GM12892 (cell line): ENCODE results near the gene TAF10.
A peak's percentile ranks its signal among the peaks of the same experiment; 100 is the strongest.

ENCODE experiments used
- DNase-seq: peaks from one replicate; pipeline ENCODE4 v3.0.0; 2011; ENCODE audit not compliant: insufficient read length
- FAIRE-seq: peaks from 2 replicates; lab custom pipeline; 2011; peaks lifted over from hg19 to GRCh38; lab: Jason Lieb, UNC
- POLR2A ChIP-seq: IDR thresholded peaks from 2 replicates; pipeline ENCODE4 v1.6.1; 2011; ENCODE audit warnings: low read depth, low read length, control low read depth
- POLR2AphosphoS5 ChIP-seq: IDR thresholded peaks from 2 replicates; pipeline ENCODE4 v1.6.1; 2011; ENCODE audit warnings: low read depth, low read length, control low read depth
- TAF1 ChIP-seq: IDR thresholded peaks from 2 replicates; pipeline ENCODE4 v1.6.1; 2011; ENCODE audit warnings: low read depth, mild to moderate bottlenecking, control low read depth, low read length, borderline replicate concordance

TAF10 gene

DNA sequence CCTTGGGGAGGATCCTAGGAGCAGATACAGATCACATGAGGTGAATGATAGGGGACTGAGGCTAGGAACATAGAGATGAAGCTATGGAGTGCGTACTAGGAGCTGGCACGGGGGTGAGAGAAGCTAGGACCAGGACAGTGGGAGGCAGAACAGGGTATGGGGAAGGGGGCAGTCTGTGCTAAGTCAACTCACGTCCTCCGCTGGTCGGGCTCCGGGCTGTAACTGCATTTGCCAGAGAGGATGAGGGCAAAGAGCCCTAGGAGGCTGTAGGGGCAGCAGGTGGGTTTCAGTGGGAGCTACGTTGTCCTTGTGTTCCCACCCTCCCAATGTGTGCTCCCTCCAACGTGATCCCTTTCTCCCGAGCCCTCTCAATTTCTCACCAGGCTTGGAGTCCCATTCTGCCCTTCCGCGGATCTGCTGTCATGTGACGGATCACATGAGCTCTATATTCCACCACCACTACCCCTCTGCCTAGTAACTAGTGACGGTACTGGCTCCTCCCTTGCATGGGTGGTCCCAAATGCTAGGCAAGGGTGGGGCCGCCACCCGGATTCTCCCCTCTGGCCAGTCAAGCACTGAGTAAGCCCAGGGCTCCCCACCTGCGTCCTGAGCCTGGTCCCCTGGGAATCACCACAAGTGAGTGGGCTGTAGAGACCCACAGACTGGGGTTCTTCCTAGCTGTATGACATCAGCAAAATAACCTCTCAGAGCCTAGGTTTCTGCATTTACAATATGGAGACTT, 7.2 kb upstream of the TAF10 start, which contains the start of gene TPP1:
Gene TPP1, minus strand, starts transcription at position 419 of the 742 bp plus-strand sequence. Its CDS starts 22 bp downstream, at position 397.
- TF ChIP-seq POLR2A (peak; percentile 63), TAF1 (no peak; the same call in 1 of the 2 replicates), POLR2AphosphoS5 (no peak)
- FAIRE-seq (peak; percentile 100), DNase-seq (peak; percentile 94)

DNA sequence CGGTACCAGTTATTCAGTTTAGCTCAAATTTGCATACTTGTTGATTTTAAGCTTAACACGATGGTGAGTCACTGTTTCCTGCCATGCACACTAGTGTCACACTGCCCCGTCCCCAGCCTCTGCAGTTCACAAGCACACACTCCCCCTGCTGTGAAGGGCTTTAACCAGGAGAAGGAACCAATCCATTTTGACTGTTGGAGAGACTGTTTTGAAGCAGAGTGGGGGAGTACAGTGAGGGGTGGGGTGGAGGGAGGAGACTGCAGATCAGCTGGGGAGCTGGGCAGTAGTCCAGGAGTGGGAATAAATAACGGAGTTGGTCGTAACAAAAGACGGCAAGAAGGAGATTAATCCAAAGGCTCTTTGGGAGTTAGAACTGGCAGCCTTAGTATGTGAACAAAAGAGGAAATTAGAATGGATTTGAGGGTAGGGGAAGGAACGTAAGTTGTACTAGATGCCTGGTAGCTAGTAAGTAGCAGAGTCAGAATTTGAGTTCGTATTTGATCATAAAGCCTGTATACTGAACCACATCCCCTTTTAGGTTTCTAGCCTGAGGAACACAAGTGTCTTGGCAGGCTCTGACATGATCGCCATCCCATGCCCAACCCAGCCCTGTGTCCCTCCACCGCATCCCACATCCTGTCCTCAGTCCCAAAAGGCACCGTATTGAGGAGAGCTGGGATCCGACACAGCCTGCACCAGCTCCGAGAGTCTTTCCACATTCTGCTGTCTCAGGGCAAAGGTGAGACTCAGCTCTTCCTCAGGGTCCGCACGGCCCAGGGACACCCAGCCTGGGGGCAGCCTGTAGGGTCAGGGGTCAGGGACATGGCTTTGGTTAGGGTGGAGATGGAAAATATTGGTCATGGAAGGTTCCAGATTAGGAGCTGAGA, 6.3 kb upstream of the TAF10 start:
- TF ChIP-seq POLR2A (no peak), POLR2AphosphoS5 (no peak), TAF1 (no peak)
- FAIRE-seq (peak; percentile 74), DNase-seq (no peak)

DNA sequence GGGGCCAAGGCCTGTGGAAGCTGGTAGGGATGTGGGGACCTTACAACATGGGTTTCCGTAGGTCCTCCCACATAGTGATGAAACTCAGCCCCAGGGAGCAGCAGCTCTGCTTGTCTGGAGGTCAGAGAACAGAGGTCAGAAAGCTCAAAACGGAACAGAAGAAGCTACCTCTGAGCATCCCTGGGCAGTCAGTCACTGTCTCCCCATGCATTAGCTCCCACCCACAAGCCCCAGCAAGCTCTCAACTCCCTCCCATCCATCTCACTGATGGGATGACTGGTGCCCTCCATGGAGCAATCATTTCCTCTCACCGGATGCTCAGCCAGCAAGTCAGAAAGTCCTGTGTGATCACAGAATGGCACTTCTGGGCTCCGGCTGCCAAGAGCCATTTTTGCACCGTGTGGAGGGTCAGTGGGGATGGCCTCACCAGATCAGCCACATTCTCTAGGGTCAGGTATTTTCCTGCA, 5.3 kb upstream of the TAF10 start:
- FAIRE-seq (no peak), DNase-seq (no peak)
- TF ChIP-seq TAF1 (no peak), POLR2AphosphoS5 (no peak), POLR2A (no peak)

DNA sequence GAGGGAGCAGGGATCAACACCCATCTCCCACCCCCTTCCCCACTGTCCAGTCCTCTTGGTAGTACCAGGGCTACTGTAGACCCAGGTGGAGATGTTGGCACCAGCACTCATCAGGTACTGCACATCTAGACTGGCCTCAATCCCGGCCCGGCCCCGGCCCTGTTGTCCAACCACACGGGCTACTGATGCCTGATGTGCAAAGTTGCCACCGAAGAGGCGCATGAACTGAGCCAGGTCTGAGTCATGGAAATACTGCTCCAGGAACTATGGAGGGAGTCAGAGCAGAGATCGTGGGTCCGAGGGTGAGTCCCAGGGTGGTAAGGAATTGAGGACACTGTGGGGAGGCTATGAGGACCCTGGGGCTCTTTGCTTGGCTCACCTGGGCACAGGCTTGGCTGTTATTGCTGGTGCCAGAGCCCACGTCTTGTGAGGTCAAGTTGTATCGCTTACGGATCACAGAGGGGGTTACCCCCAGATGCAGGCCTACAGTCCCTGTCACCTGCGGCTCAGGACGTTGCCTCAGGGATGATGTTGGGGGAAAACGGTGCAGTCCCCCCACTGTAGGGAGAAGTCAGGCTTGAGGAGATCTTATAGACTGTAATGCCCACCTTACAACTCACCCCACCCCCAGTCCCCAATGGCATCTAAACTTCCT, 4.7 kb upstream of the TAF10 start:
- TF ChIP-seq POLR2AphosphoS5 (no peak), POLR2A (no peak), TAF1 (no peak)
- no peak for FAIRE-seq
- no peak for DNase-seq

DNA sequence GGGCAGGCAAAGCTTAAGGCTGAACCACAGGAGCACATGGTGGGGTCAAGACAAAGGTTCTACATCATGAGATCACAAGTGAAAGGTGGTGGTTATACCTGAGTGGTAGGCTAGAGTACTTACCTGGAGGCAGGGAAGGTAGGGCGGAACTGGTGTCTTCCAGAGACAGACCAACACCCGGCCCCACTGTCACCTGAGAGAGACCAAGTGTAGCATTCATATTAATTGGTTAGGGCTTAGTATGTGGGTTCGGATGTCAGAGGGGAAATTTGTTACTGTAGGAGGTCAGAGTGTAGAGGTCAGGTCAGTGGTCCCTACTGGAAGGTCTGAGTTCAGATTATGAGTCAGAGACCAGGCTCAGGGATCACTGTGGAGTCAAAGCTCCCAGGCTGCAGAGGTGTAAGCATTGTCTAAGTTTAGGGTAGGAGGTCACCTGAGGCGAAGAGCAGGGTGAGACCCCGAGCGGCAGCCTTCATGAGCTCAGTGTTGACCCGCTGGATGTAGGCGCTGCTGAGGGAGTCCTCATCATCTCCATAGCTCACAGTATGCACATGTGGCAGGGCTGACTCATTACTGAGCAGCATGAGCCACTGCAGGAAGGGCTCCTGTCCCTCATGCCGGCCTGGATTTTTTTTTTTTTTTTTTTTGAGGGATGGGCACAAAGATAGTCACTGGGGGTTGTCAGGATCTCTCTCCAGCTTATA, 4.0 kb upstream of the TAF10 start:
- FAIRE-seq: no peak

DNA sequence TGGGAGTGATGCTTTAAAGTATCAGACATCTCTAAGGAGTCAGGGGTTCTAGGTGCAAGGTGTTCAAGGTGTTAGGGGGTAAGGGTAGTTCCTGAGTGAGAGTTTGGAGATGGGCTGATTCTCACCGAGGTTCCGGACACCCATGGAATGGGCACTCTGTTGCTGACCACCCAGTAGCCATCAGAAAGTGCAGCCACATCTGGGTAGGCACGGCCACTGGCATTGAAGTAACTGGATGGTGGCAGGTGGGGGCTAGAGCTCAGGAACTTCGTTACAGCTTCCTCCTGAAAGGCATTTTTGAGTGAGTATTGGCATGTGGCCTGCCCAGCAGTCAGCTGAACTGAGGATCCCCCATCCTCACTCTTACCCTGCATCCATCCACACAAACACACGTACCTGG, 3.0 kb upstream of the TAF10 start:
- FAIRE-seq (no peak), DNase-seq (no peak)
- TF ChIP-seq POLR2A: no peak

More for the DNA sequence above, 4.0 kb upstream of the TAF10 start:
- TF ChIP-seq POLR2AphosphoS5 (no peak), TAF1 (no peak), POLR2A (no peak)
- DNase-seq: no peak

DNA sequence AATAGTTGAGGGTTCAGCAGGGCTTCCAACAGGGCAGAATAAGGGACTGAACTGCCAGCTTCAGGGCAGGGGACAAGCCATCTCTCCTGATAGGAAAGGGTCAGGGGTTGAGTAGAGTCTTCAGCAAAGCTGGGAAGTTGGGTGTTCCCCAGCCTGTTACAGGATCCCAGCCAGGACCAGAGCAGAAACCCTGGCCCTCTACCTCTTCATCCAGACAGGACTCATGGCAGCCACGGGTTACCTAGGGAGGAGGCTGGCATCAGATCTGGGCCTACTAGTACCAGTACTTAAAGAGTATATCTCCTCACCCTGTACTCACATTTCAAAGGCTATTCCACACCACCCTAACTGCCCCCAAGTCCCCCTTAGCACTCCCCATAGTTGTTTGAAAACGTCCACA, 2.4 kb upstream of the TAF10 start:
- no peak for DNase-seq
- TF ChIP-seq TAF1: no peak
- TF ChIP-seq POLR2A: no peak
- TF ChIP-seq POLR2AphosphoS5: no peak
- FAIRE-seq: no peak

DNA sequence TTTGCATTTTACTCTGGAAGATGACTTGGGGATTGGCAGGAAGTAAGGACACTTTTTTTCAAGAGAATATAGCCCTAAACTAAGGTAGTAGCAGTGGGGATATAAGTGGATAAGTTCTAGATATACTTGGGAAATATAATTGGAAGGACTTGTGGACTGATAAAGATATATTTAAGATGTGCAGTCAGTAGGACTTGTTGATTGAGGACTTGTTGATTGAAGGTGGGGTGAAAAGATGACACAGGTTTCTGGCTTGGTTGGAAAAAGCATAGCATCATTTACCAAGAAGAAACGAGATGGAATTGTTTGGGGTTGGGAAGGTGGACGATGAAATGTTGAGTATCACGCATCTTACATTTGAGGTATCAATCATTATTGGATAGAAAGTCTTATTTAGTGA, 1.5 kb upstream of the TAF10 start:
- TF ChIP-seq POLR2AphosphoS5 (no peak), TAF1 (no peak), POLR2A (no peak)
- DNase-seq (no peak), FAIRE-seq (no peak)

DNA sequence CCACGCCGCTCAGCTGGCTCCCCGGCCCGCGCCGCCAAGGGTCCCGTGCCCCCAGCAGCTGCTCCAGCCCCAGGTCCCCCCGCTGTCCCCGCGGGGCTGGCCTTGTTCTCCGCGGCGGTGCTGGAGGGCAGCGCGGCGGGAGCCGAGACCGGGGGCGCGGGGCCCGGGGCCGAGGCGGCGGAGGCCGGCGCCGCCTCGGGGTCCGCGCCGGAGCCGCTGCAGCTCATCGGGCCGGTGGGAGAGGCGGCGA, 128 bp downstream of the TAF10 start:
- no peak for FAIRE-seq
- no peak for DNase-seq
- TF ChIP-seq TAF1 (no peak), POLR2AphosphoS5 (no peak), POLR2A (no peak)

DNA sequence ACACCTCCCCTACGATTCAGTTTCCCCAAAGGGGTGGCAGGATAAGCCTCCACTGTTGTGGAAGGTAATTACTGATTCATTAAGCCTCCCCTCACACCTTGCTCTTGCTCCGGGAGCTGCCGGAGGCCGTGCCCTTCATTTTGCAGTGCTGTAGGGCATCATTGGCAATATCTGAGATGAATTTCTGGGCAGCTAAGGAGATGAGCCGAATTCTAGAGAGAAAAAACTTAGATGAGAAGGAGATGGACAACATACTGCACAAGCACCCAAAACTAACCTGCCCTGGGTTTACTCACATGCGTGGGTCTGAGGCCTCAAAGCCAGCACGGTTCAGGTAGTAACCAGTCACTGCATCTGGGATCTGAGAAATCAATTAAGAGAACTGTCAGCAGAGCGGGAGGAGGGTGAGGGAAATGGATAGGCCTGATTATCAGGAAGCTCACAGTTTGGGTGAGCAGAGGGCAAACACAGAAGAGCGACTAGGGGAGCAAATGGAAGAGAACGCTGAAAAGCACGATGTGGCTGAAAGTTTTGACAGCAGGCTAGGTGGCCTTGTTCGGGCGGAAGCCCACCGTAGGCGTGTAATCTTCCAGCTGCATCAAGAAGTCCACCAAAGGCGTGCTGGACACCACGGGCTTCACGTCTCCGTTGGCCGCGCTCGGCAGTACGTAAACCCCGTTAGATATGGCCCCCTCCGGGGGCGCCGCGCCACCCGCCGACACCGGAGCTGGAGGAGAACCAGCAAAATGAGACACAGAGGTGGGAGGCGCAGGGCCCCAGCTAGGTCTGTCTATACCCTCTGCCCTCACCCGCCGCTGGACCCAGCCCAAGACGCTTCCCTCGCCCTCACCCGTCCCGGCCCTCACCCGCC, 689 bp downstream of the TAF10 start:
- no peak for DNase-seq
- TF ChIP-seq POLR2A: no peak
- no peak for TF ChIP-seq POLR2AphosphoS5
- no peak for TF ChIP-seq TAF1
- FAIRE-seq: no peak

DNA sequence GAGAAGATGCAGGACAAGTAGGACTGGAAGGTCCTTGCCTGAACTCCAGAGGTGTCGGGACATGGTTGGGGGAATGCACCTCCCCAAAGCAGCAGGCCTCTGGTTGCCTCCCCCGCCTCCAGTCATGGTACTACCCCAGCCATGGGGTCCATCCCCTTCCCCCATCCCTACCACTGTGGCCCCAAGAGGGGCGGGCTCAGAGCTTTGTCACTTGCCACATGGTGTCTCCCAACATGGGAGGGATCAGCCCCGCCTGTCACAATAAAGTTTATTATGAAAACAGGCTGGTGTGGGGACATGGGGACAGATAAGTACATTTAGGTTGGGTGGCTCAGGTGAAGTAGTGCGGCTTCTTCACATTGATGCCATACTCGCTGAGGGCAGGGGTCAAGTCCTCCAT, 1.4 kb downstream of the TAF10 start:
- no peak for FAIRE-seq
- TF ChIP-seq POLR2AphosphoS5 (no peak; the same call in 1 of the 2 replicates), TAF1 (no peak), POLR2A (no peak)
- no peak for DNase-seq
